C4-2B (cell line): ENCODE data around the gene CRABP1.

Experiments used
- H3K27ac ChIP-seq: fragments of 450-650 bp; 2 replicates; pipeline ENCODE4 v1.5.1; 2017
- CTCF ChIP-seq: fragments of 450-650 bp; conservative IDR thresholded peaks from 2 replicates; pipeline ENCODE4 v1.5.1; 2017; ENCODE audit warnings: mild to moderate bottlenecking
- ZFX ChIP-seq: fragments of 450-650 bp; IDR thresholded peaks from 2 replicates; pipeline ENCODE4 v1.6.1; 2017

The CRABP1 gene

DNA sequence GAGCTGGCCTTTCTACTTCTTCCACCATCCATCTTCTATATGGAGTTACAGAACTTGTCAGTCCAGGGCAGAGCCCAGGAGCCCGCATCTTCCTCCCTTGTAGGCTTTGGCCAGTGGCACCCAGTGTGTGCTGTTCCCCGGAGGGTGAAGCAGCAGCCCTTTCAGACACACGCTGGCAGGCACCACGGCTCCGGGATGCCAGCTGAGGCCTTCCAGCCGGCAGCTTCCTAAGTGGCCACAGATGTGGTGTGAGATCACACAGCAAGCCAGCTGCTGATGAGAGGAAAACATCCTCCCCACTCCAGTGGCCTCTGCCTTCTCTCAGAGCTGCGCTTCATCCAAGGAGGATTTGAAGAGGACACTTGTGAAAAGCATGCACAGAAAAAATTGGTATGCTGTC is 24.1 kb downstream of the CRABP1 start:
- no peak overlapping the region for H3K27ac ChIP-seq
- TF ChIP-seq ZFX: no peak
- TF ChIP-seq CTCF: no peak

- TF ChIP-seq CTCF: no peak
- no peak for TF ChIP-seq ZFX
- no peak overlapping the region for H3K27ac ChIP-seq
These were observed 25.8 kb downstream of the CRABP1 start for GRCh38 chr15:78365917-78366316.

DNA sequence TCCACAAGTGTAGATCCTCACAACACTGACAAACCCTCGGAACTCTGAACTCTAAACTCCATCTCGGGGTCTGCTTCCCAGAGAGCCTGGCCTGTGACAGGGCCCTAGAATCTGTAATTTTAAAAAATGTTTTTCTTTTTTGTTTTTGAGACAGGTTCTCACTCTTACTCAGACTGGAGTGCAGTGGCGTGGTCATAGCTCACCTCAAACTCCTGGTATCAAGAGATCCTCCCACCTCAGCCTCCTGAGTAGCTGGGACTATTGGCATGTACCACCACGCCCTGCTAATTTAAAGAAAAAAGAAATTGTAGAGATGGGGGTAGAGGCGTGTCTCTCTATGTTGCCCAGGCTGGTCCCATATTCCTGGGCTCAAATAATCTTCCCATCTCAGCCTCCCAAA is 26.2 kb downstream of the CRABP1 start:
- TF ChIP-seq CTCF (no peak), ZFX (no peak)
- H3K27ac ChIP-seq: no peak overlapping the region

- no peak overlapping the region for H3K27ac ChIP-seq
- TF ChIP-seq ZFX (no peak), CTCF (no peak)
These were observed 28.5 kb downstream of the CRABP1 start for GRCh38 chr15:78368651-78369050.

- no peak overlapping the region for H3K27ac ChIP-seq
- TF ChIP-seq CTCF: no peak
- no peak for TF ChIP-seq ZFX
These were observed 29.0 kb downstream of the CRABP1 start for GRCh38 chr15:78369161-78369560.

- no peak for TF ChIP-seq CTCF
- no peak for TF ChIP-seq ZFX
- no peak overlapping the region for H3K27ac ChIP-seq
These were observed 29.9 kb downstream of the CRABP1 start for GRCh38 chr15:78370013-78370412.

DNA sequence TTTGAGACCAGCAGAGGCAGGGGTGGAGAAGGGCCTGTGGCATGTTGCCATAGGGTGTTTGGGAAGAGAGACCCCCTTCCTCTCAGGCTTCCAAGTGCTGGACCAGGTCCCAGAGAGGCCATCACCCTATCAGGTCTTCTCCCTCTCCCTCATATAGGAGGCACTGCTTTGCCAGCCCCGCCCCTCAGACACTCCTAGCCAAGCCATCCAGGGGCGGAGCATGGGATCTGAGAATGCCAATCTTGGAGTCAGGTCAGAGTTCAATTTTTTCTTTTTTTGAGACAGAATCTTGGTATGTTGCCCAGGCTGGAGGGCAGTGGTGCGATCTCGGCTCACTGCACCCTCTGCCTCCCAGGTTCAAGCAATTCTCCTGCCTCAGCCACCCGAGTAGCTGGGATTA is 32.7 kb downstream of the CRABP1 start:
- no peak overlapping the region for H3K27ac ChIP-seq
- no peak for TF ChIP-seq ZFX
- TF ChIP-seq CTCF: no peak
